ENCODE data around the gene XCL1.

DNA sequence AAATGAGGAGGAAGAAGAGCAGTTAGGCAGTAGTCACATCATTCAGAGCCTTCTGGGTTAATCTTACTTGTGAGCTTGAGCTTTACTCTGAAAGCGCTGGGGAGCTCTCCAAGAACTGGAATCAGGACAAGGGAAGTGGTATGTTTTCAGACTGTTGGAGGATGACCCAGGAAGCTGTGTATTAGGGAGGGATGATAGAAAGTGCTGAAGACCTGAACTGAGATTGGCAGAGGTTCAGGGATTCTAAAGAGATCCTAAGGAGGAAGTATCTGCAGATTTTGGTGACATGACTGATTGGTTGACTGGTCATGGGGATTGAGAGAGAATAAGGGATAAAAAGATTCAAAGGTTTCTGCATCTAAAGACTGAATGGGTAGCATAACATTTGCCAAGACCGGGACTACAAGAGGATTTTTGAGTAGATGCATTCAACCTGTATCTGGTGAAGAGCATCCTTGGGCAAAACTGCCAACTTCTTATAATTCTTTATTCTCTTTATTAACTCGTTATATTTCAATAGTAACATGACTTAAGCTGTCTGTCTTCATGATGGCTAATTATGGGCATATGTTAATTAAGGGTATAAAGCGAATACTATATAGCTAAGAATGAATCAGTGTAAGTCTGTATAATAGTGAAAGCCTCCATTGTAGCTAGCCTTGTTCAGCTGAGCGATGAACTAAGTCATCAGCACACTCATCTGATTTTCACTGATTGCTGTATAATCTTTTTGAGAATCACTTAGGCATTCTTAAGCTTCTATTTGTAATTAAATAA lies 41.8 kb downstream of the XCL1 start:
- TF ChIP-seq EP300 (IDR thresholded peaks at IDR 0.05): no peak
- TF ChIP-seq, protein P1, sequence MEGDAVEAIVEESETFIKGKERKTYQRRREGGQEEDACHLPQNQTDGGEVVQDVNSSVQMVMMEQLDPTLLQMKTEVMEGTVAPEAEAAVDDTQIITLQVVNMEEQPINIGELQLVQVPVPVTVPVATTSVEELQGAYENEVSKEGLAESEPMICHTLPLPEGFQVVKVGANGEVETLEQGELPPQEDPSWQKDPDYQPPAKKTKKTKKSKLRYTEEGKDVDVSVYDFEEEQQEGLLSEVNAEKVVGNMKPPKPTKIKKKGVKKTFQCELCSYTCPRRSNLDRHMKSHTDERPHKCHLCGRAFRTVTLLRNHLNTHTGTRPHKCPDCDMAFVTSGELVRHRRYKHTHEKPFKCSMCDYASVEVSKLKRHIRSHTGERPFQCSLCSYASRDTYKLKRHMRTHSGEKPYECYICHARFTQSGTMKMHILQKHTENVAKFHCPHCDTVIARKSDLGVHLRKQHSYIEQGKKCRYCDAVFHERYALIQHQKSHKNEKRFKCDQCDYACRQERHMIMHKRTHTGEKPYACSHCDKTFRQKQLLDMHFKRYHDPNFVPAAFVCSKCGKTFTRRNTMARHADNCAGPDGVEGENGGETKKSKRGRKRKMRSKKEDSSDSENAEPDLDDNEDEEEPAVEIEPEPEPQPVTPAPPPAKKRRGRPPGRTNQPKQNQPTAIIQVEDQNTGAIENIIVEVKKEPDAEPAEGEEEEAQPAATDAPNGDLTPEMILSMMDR (IDR thresholded peaks at IDR 0.05): no peak

Measured in ovary (tissue), 3 donors.